Measurements from ENCODE around the gene DNAH1.
"Not testable (repeated sequence)": the region's sequence is repeated elsewhere in the genome, so short reads cannot be mapped to it uniquely, and the experiment has no call there.

The DNAH1 gene

GRCh38 chr3:52315977-52316764 is at the start of gene DNAH1:
TSS of gene DNAH1 (plus strand) at chr3:52316319. CDS start at chr3:52322443, 6,124 bp downstream.
- DNase-seq (ENCODE audit: low spot score), result no peak

- DNase-seq (ENCODE audit: low spot score), result no peak
These were observed 48.1 kb upstream of the DNAH1 start for GRCh38 chr3:52268036-52268435.

DNA sequence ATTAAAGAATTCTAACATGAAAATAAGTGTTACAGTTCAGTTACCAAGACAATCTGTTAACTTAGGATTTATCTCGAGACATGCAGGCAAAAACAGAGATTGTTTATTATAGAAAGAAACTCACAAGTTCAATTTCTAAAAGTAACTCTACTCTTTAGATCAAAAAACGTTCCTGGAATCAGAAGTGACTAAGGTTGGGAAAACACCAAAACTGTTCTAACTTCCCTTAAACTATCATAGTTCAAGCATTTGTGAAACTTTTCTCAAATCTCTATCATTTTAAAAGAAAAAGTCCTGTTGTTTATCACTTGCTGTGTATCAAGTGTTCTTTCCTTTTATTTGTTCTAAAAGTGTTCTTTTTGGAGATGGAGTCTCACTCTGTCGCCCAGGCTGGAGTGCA is 46.3 kb upstream of the DNAH1 start:
- no peak for DNase-seq (ENCODE audit: low spot score)

GRCh38 chr3:52270252-52270754 is 45.8 kb upstream of the DNAH1 start:
- DNase-seq (ENCODE audit: low spot score), result no peak

GRCh38 chr3:52272172-52272571 is 43.9 kb upstream of the DNAH1 start:
- not testable (repeated sequence) for DNase-seq (ENCODE audit: low spot score)

GRCh38 chr3:52272831-52273230 is 43.3 kb upstream of the DNAH1 start:
- no peak for DNase-seq (ENCODE audit: low spot score)

GRCh38 chr3:52274781-52275180 is 41.3 kb upstream of the DNAH1 start:
- DNase-seq (ENCODE audit: low spot score), result not testable (repeated sequence)

DNA sequence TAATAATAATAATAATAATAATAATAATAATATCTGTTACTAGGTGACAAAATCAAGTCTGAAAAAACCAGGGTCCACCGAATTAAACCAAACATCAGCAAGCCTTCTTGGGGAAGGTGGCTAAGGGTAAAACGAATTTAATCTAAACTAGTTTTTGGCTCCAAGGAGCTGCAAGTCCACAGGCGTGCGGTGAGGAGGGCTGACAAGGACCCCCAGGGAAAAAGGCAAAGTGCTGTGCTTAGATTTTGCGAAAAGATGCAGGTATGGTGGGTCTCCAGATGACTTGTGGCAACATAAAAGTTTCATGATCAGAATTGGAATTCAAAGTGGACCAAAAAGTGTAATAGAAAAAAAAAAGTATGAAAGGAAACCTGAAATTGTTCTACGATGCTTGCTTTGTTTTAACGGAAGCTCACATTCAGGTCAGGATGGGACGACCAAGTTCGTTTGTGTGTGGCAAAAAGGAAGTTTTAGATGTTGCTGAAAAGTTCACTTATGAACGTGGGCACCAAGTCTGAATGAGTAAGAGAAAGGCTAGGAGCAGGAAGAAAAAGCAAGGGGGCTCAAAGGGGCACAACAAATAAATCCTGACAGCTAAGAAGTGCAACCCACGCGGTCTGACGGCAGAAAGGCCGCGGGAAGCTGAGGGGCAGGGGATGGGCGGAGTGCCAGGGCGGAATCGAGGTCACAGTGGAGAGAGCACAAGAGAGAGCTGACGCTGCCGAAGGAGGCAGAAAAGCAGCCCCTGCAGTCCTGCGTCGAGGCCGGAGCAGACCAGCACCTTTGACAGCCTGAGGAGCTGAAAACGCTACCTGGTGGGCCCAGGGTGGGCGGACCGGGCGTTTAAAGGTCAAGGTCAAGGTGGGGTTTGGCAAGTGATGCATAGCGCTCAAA is 38.8 kb upstream of the DNAH1 start:
- DNase-seq (ENCODE audit: low spot score), result peak; percentile 64

DNA sequence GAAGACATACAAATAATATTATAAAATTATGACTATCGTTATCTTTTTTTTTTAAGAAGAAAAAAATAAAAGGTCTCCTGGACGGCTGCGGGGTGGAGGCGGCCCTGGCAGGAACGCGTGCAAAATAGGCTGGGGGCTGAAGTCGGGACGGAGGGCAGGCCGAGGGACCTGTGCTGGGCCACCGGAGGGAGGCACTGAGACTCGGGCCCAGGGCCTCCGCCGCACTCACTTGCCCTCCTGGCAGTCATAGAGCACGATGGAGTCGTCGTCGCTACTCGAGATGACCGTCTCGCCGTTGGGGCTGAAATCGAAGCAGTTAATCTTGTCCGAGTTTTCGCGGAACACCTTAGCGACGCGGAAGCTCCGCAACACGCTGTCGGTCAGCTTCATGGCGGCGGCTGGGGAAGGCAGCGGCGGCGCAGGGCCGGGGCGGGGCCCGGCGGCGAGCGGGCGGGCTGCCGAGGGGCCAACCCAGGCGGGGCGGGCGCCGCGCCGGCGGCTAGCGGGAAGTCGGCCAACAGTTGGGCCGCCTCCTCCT is 38.1 kb upstream of the DNAH1 start:
- no peak for DNase-seq (ENCODE audit: low spot score)

- DNase-seq (ENCODE audit: low spot score), result peak; percentile 94
These were observed 37.5 kb upstream of the DNAH1 start, which contains the start of gene WDR82 for GRCh38 chr3:52278510-52279069. TSS of gene WDR82 (minus strand) at chr3:52278649. CDS start at chr3:52278361, 288 bp downstream.

GRCh38 chr3:52279596-52279995 is 36.5 kb upstream of the DNAH1 start:
- DNase-seq (ENCODE audit: low spot score), result no peak

- peak; percentile 25 for DNase-seq (ENCODE audit: low spot score)
These were observed 36.1 kb upstream of the DNAH1 start for GRCh38 chr3:52280050-52280461.

- DNase-seq (ENCODE audit: low spot score), result no peak
These were observed 33.9 kb upstream of the DNAH1 start for GRCh38 chr3:52281981-52282801.

DNA sequence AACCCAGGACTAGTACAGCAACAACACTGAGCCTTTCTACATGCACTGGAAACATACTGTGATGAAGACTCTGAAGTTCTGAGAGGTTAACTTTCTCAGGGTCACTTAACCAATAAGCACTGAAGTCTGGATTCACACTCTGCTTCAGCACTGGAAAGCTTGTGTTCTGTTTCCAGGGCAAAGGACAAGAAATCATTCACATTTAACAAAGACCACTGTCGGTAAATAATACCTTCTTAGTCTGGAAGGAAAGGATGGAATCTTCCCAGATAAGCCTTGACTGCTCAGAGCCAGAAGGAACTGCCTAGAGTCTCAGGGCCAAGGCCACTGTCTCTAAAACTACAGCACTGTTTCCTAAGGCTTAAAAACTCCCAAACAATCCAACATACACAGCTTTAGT is 32.8 kb upstream of the DNAH1 start:
- no peak for DNase-seq (ENCODE audit: low spot score)

DNA sequence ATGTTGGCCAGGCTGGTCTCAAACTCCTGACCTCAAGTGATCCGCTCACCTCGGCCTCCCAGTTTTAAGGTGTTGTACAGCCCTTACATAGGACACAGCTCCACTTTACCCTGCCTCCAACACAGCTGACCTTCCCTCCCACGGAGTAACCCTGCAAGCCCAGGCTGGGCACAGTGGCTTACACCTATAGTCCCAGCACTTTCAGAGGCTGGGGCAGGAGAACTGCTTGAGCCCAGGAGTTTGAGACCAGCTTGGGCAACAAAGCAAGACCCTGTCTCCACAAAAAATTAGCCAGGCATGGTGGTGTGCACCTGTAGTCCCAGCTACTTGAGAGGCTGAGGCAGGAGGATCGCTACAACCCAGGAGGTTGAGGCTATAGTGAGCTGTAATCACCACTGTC is 32.1 kb upstream of the DNAH1 start:
- DNase-seq (ENCODE audit: low spot score), result not testable (repeated sequence)

GRCh38 chr3:52286777-52287110 is 29.4 kb upstream of the DNAH1 start:
- DNase-seq (ENCODE audit: low spot score), result no peak

DNA sequence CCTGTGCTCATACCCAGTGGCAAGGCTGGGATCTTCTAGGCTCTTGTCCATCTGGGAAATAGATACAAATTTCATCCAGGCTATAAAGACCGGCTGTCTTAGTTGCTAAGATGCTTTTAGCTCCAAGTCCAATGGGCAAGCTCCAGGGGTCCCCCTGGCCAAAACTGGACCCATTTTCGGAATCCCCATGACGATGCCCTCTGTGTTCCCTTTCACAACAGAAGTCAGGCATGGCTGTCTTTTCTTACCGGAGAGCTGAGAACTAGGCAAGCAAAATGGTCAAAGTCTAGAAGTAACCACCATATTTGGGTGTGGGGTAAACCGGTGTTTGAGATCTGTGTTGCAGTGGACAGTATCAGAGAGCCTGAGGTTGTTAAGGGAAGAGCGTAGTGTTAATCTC is 27.4 kb upstream of the DNAH1 start:
- DNase-seq (ENCODE audit: low spot score), result peak; percentile 22

- peak; percentile 38 for DNase-seq (ENCODE audit: low spot score)
These were observed 26.8 kb upstream of the DNAH1 start for GRCh38 chr3:52289338-52289746.

DNA sequence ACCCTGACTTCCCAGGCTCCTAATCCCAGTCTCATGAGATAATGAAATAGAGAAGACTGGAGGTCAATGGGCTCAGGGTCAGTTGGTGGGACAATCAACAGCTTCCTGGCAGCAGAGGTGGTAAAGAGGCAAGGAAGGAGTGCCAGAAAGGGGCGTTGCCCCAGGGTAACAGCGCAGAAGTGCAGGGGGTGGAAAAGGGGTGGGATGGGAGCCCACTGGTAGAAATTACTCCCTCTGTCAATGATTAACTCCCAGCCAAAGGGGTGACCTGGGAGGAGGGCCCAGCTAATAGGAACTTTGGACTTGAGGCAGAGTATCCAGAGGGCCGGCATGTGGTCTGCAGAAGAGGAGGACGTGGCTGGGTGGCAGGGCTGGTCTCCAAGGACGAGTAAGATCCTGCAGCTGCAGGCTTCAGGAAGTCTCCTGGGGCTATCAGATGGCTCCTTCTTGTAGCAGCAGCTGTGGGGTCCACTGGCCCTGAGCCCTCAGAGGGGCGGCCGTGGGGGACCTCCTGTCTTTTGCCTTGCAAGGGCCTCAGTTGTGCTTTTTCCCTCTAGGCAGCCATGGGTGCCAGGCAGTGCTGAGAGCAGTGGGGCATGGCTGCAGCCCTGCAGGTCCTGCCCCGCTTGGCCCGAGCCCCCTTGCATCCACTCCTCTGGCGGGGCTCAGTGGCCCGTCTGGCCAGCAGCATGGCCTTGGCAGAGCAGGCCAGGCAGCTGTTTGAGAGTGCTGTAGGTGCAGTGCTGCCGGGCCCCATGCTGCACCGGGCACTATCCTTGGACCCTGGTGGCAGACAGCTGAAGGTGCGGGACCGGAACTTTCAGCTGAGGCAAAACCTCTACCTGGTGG is 26.1 kb upstream of the DNAH1 start:
- no peak for DNase-seq (ENCODE audit: low spot score)
